ENCODE data around the gene TXNRD2. TPM values are rescaled to one million over a fixed set of nuclear protein-coding genes. Genes with fewer than 3 reads are reported as not detected.

Gene TXNRD2
- total RNA-seq, 1 experiment from 2014 or later = 29.5 TPM

GRCh38 chr22:19967850-19968449 is 26.3 kb upstream of the TXNRD2 start:
- Histone ChIP-seq H3K9me3 (ENCODE audit: control insufficient read depth, insufficient read depth, low read depth, low read length) (no peaks in the 10 kb centered on the region), H3K27ac (ENCODE audit: low read length) (no peak overlapping the region), H3K4me1 (ENCODE audit: control insufficient read depth, insufficient read depth, low read length) (no peaks in the 10 kb centered on the region), H3K27me3 (ENCODE audit: control insufficient read depth, insufficient read depth, low read length) (no peaks in the 10 kb centered on the region), H3K36me3 (ENCODE audit: control insufficient read depth, insufficient read depth, low read length) (no peaks in the 10 kb centered on the region), H3K4me3 (ENCODE audit: low read depth in 2 of 2, low read length in 2 of 2) (no peak overlapping the region)
- intact Hi-C loops (cut with micrococcal nuclease; ENCODE audit: unreplicated experiment) (no loop called here), in situ Hi-C loops (cut with HindIII; ENCODE audit: low pct_unique_long_range_greater_than_20kb, low sequenced_read_pairs) (no loop called here)
- DNase-seq (ENCODE audit: low read depth, low spot score) (no peak), ATAC-seq (no peak)
- TF ChIP-seq REST (IDR thresholded peaks at IDR 0.05; ENCODE audit: insufficient read depth in 1 of 2, low read depth in 2 of 2, low read length in 1 of 2) = no peak
- TF ChIP-seq SIN3A (IDR thresholded peaks at IDR 0.05; ENCODE audit: borderline replicate concordance, insufficient read depth, low read depth, low read length) = no peak
- TF ChIP-seq TCF7L2 (IDR thresholded peaks at IDR 0.05; ENCODE audit: low read depth, low read length) = no peak
- no peak for TF ChIP-seq CTCF (IDR thresholded peaks at IDR 0.05)
- TF ChIP-seq POLR2AphosphoS5 (IDR thresholded peaks at IDR 0.05; ENCODE audit: low read depth, low read length) = no peak
- ChIA-PET POLR2A (no interaction called here), CTCF (no interaction called here)
- BruUV-seq (replicated peaks) = no TSS peak

GRCh38 chr22:19966908-19967750 is 25.5 kb upstream of the TXNRD2 start:
- POLR2A ChIA-PET = interaction anchor here (0.7 kb wide), 1 partner anchor 794 kb away, joined by 8 read pairs; no protein-coding TSS in a partner anchor
- in situ Hi-C loops (cut with HindIII; ENCODE audit: low pct_unique_long_range_greater_than_20kb, low sequenced_read_pairs) = no loop called here
- BruUV-seq (replicated peaks) = no TSS peak

More at GRCh38 chr22:19966908-19967750, 25.5 kb upstream of the TXNRD2 start:
- TF ChIP-seq TCF7L2 (IDR thresholded peaks at IDR 0.05; ENCODE audit: low read depth, low read length) (no peak), POLR2AphosphoS5 (IDR thresholded peaks at IDR 0.05; ENCODE audit: low read depth, low read length) (no peak), SIN3A (IDR thresholded peaks at IDR 0.05; ENCODE audit: borderline replicate concordance, insufficient read depth, low read depth, low read length) (no peak), REST (IDR thresholded peaks at IDR 0.05; ENCODE audit: insufficient read depth in 1 of 2, low read depth in 2 of 2, low read length in 1 of 2) (no peak), CTCF (IDR thresholded peaks at IDR 0.05) (no peak)
- Histone ChIP-seq H3K4me3 (ENCODE audit: low read depth in 2 of 2, low read length in 2 of 2) (no peak overlapping the region), H3K4me1 (ENCODE audit: control insufficient read depth, insufficient read depth, low read length) (no peaks in the 10 kb centered on the region), H3K9me3 (ENCODE audit: control insufficient read depth, insufficient read depth, low read depth, low read length) (no peaks in the 10 kb centered on the region), H3K36me3 (ENCODE audit: control insufficient read depth, insufficient read depth, low read length) (no peaks in the 10 kb centered on the region), H3K27ac (ENCODE audit: low read length) (no peak overlapping the region), H3K27me3 (ENCODE audit: control insufficient read depth, insufficient read depth, low read length) (no peaks in the 10 kb centered on the region)
- CTCF ChIA-PET = interaction anchor here (0.7 kb wide), 1 partner anchor 141 kb away, joined by 3 read pairs; no protein-coding TSS in a partner anchor
- intact Hi-C loops (cut with micrococcal nuclease; ENCODE audit: unreplicated experiment) = no loop called here
- ATAC-seq (no peak), DNase-seq (ENCODE audit: low read depth, low spot score) (no peak)

All from Panc1 (cell line).